ENCODE data around the gene PTPRCAP. TPM values are rescaled to one million over a fixed set of nuclear protein-coding genes. Genes with fewer than 3 reads are reported as not detected.
A peak's percentile ranks its signal among the peaks of the same experiment; 100 is the strongest.

PTPRCAP gene
- total RNA-seq, 1 experiment from 2014 or later = 0.27 TPM

DNA sequence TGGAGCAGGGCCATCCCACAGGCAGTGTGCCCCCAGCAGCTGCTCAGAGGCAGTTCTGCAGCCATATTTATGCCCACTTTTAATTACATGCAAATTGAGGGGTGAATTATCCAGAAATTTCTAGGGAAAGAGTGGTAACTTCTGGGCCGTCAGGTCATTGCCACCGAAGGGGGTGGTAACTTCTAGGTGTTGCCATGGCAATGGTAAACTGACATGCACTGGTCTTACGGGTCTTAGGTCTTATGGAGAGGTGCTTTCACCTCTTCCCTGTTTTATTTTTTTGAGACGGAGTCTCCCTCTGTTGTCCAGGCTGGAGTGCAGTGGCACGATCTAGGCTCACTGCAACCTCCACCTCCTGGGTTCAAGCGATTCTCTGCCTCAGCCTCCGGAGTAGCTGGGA is 35.4 kb upstream of the PTPRCAP start:
- POLR2A ChIA-PET = no interaction called here

DNA sequence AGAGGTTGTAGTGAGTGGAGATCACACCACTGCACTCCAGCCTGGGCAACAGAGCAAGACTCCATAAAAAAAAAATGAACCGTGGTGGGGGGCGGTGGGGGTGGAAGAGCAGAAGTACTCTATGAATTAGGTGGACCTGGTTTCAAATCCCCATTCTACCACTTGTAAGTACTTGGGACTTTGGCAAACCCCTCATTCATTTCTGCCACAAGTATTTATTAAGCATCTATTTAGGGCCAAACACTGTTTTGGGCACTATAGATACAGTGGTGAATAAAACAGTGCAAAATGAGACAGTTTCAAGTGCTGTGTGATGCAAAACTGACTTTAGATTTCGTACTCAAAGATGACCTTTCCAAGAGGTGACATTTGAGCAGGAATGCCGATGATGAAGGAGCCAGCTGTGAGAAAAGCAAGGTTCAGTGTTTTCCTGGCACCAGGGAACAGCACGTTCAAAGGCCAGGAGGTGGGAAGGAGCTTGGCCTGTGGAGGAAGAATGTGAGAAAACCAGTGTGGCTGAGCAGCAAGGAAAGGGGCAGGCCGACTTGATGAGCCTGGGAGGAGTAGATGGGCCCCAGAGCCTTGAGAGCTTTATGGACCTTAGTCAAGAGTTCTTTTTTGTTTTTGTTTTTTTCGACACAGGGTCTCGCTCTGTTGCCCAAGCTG is 33.0 kb upstream of the PTPRCAP start:
- no peaks in the 10 kb centered on the region for H3K9me3 Mint-ChIP-seq (ENCODE audit: unreplicated experiment)
- ChIA-PET POLR2A (no interaction called here), CTCF (interaction anchor here (3.8 kb wide), 1 partner anchor 69 kb away, joined by 38 read pairs; the partner anchor contains the start of gene PPP1CA)
- no peaks in the 10 kb centered on the region for H3K27me3 Mint-ChIP-seq (ENCODE audit: insufficient read depth, unreplicated experiment)
- H3K4me1 ChIP-seq = peaks cover 16% of the 10 kb centered on the region
- no peaks in the 10 kb centered on the region for H3K9me3 ChIP-seq
- TF ChIP-seq, protein P1, sequence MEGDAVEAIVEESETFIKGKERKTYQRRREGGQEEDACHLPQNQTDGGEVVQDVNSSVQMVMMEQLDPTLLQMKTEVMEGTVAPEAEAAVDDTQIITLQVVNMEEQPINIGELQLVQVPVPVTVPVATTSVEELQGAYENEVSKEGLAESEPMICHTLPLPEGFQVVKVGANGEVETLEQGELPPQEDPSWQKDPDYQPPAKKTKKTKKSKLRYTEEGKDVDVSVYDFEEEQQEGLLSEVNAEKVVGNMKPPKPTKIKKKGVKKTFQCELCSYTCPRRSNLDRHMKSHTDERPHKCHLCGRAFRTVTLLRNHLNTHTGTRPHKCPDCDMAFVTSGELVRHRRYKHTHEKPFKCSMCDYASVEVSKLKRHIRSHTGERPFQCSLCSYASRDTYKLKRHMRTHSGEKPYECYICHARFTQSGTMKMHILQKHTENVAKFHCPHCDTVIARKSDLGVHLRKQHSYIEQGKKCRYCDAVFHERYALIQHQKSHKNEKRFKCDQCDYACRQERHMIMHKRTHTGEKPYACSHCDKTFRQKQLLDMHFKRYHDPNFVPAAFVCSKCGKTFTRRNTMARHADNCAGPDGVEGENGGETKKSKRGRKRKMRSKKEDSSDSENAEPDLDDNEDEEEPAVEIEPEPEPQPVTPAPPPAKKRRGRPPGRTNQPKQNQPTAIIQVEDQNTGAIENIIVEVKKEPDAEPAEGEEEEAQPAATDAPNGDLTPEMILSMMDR (IDR thresholded peaks at IDR 0.05; ENCODE audit: insufficient read depth in 1 of 2, low read depth in 1 of 2, low read length in 1 of 2, severe bottlenecking in 1 of 2, unreplicated experiment in 1 of 2) = no peak
- no peaks in the 10 kb centered on the region for H3K27me3 ChIP-seq (replicated peaks; ENCODE audit: control insufficient read depth, insufficient read depth, low read length)
- no peak overlapping the region for H3K27ac Mint-ChIP-seq (ENCODE audit: unreplicated experiment)
- BruUV-seq (replicated peaks) = no TSS peak
- no peak overlapping the region for H3K4me3 ChIP-seq (ENCODE audit: low read depth, low read length)
- no peaks in the 10 kb centered on the region for H3K36me3 ChIP-seq (ENCODE audit: control insufficient read depth, insufficient read depth, low read length)
- intact Hi-C loops (cut with micrococcal nuclease; ENCODE audit: unreplicated experiment) = no loop called here
- peaks cover 13% of the 10 kb centered on the region for H3K36me3 Mint-ChIP-seq (ENCODE audit: insufficient read depth, unreplicated experiment)
- no peak for DNase-seq
- peak overlapping the region; percentile 94 for H3K4me3 Mint-ChIP-seq (ENCODE audit: unreplicated experiment)
- H3K4me1 Mint-ChIP-seq (ENCODE audit: low read depth, unreplicated experiment) = peaks cover 14% of the 10 kb centered on the region

More for the DNA sequence above, 35.4 kb upstream of the PTPRCAP start:
- Histone ChIP-seq H3K4me1 (peaks cover 18% of the 10 kb centered on the region), H3K9me3 (no peaks in the 10 kb centered on the region), H3K4me3 (ENCODE audit: low read depth, low read length) (no peak overlapping the region), H3K36me3 (ENCODE audit: control insufficient read depth, insufficient read depth, low read length) (no peaks in the 10 kb centered on the region), H3K27me3 (replicated peaks; ENCODE audit: control insufficient read depth, insufficient read depth, low read length) (no peaks in the 10 kb centered on the region)
- TF ChIP-seq, protein P1 (IDR thresholded peaks at IDR 0.05; ENCODE audit: insufficient read depth in 1 of 2, low read depth in 1 of 2, low read length in 1 of 2, severe bottlenecking in 1 of 2, unreplicated experiment in 1 of 2) = no peak
- no TSS peak for BruUV-seq (replicated peaks)
- Mint-ChIP-seq H3K9me3 (ENCODE audit: unreplicated experiment) (no peaks in the 10 kb centered on the region), H3K4me1 (ENCODE audit: low read depth, unreplicated experiment) (peaks cover 7% of the 10 kb centered on the region), H3K27ac (ENCODE audit: unreplicated experiment) (no peak overlapping the region), H3K4me3 (ENCODE audit: unreplicated experiment) (no peak overlapping the region), H3K27me3 (ENCODE audit: insufficient read depth, unreplicated experiment) (no peaks in the 10 kb centered on the region), H3K36me3 (ENCODE audit: insufficient read depth, unreplicated experiment) (peaks cover 8% of the 10 kb centered on the region)
- DNase-seq = no peak
- CTCF ChIA-PET = interaction anchor here (0.7 kb wide), 1 partner anchor 52 kb away, joined by 4 read pairs; no protein-coding TSS in a partner anchor
- intact Hi-C loops (cut with micrococcal nuclease; ENCODE audit: unreplicated experiment) = no loop called here

DNA sequence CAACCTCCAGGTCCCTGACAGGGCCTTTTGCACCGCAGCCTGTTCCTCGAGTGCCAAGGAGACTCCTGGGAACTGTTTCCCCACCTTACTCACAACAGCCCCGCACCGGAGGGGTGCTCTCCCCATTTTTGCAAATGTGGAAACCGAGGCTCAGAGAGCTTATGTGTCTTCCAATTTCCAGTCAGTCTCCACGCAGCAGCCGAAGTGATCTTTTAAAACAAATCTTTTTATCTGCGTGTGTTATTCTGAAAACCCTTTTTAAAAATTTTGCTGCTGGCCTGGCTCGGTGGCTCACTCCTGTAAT is 32.0 kb upstream of the PTPRCAP start:
- Histone ChIP-seq H3K4me3 (ENCODE audit: low read depth, low read length) (peak overlapping the region; percentile 69), H3K4me1 (peaks cover 20% of the 10 kb centered on the region), H3K9me3 (no peaks in the 10 kb centered on the region), H3K27me3 (replicated peaks; ENCODE audit: control insufficient read depth, insufficient read depth, low read length) (no peaks in the 10 kb centered on the region), H3K36me3 (ENCODE audit: control insufficient read depth, insufficient read depth, low read length) (no peaks in the 10 kb centered on the region)
- intact Hi-C loops (cut with micrococcal nuclease; ENCODE audit: unreplicated experiment) = loop anchor here (1.0 to 2.0 kb wide), 7 partner anchors 14 to 80 kb away; partner anchors contain the start of genes AIP, CDK2AP2, CORO1B and PPP1CA
- CTCF ChIA-PET = interaction anchor here (0.6 to 3.8 kb wide), 4 partner anchors 30 to 138 kb away, joined by 3 to 38 read pairs (median 4); partner anchors contain the start of genes GSTP1 and PPP1CA
- Mint-ChIP-seq H3K9me3 (ENCODE audit: unreplicated experiment) (no peaks in the 10 kb centered on the region), H3K4me3 (ENCODE audit: unreplicated experiment) (peak overlapping the region; percentile 94), H3K27ac (ENCODE audit: unreplicated experiment) (peak overlapping the region; percentile 40), H3K27me3 (ENCODE audit: insufficient read depth, unreplicated experiment) (no peaks in the 10 kb centered on the region), H3K4me1 (ENCODE audit: low read depth, unreplicated experiment) (peaks cover 20% of the 10 kb centered on the region), H3K36me3 (ENCODE audit: insufficient read depth, unreplicated experiment) (peaks cover 18% of the 10 kb centered on the region)
- DNase-seq = no peak
- POLR2A ChIA-PET = interaction anchor here (1.4 kb wide), 1 partner anchor 15 kb away, joined by 3 read pairs; no protein-coding TSS in a partner anchor
- no TSS peak for BruUV-seq (replicated peaks)
- TF ChIP-seq, protein P1 (IDR thresholded peaks at IDR 0.05; ENCODE audit: insufficient read depth in 1 of 2, low read depth in 1 of 2, low read length in 1 of 2, severe bottlenecking in 1 of 2, unreplicated experiment in 1 of 2) = no peak
